ENCODE data around the gene ZSWIM1.
"Not testable (repeated sequence)": the region's sequence is repeated elsewhere in the genome, so short reads cannot be mapped to it uniquely, and the experiment has no call there.

DNA sequence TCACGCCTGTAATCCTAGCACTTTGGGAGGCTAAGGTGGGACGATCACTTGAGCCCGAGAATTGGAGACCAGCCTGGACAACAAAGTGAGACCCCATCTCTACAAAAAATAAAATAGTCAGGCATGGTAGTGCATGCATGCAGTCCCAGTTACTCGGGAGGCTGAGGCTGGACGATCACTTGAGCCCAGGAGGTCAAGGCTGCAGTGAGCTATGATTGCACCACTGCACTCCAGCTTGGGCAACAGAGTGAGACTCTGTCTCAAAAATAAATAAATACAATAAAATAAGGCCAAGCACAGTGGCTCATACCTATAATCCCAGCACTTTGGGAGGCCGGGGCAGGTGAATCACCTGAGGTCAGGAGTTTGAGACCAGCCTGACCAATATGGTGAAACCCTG, 20.3 kb downstream of the ZSWIM1 start:
- TF ChIP-seq, protein P1, sequence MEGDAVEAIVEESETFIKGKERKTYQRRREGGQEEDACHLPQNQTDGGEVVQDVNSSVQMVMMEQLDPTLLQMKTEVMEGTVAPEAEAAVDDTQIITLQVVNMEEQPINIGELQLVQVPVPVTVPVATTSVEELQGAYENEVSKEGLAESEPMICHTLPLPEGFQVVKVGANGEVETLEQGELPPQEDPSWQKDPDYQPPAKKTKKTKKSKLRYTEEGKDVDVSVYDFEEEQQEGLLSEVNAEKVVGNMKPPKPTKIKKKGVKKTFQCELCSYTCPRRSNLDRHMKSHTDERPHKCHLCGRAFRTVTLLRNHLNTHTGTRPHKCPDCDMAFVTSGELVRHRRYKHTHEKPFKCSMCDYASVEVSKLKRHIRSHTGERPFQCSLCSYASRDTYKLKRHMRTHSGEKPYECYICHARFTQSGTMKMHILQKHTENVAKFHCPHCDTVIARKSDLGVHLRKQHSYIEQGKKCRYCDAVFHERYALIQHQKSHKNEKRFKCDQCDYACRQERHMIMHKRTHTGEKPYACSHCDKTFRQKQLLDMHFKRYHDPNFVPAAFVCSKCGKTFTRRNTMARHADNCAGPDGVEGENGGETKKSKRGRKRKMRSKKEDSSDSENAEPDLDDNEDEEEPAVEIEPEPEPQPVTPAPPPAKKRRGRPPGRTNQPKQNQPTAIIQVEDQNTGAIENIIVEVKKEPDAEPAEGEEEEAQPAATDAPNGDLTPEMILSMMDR (IDR thresholded peaks at IDR 0.05): not testable (repeated sequence)
- not testable (repeated sequence) for TF ChIP-seq POLR2A (IDR thresholded peaks at IDR 0.05)

All from esophagus squamous epithelium (tissue), 4 donors.